Hematopoietic multipotent progenitor cell (in vitro differentiated cells): ENCODE data around the gene LYZL2. TPM values are rescaled to one million over a fixed set of nuclear protein-coding genes. Genes with fewer than 3 reads are reported as not detected.
"Not testable (repeated sequence)": the region's sequence is repeated elsewhere in the genome, so short reads cannot be mapped to it uniquely, and the experiment has no call there.

Experiments used
- DNase-seq, 3 donors: peaks; one replicate each; pipeline ENCODE4 v3.0.0-alpha.2; 2011 to 2015; ENCODE audit warnings: low read depth in 2 of 3, low spot score in 2 of 3
- total RNA-seq: library from RNA; depleted of rRNA; stranded (reverse); fragments of >200 nt; gene quantifications from one replicate; pipeline ENCODE4 v1.2.3, GENCODE V29; 2012

LYZL2 gene
- total RNA-seq, 1 donor: not detected

- DNase-seq: no peak
These were observed 33.5 kb downstream of the LYZL2 start for GRCh38 chr10:30596013-30596412.

DNA sequence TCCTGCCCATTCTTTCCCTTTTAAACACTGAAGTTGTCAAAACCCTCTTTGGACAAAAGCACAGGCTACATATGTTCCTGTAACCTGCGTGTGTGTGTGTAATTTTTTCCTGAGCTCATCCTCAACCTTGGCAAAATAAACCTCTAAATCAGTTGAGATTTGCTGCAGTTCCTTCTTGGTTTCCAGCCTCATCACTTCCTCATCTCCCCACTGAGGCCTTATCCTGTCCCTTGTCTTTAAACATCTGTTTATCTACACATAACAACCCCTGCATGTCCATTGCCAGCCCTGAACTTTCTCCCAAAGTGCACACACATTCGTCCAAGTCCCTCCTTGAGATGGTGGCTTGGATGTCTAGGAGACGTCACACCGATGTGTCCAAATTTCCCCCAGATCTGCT, 35.5 kb downstream of the LYZL2 start:
- peak in 1 of 3 donors; percentile 48 for DNase-seq

- not testable (repeated sequence) for DNase-seq
These were observed 36.8 kb downstream of the LYZL2 start for GRCh38 chr10:30592770-30593169.

GRCh38 chr10:30591249-30591670, 38.3 kb downstream of the LYZL2 start:
- DNase-seq: peak; percentile 32 to 78 (median 58)

GRCh38 chr10:30589441-30589840, 40.1 kb downstream of the LYZL2 start:
- no peak for DNase-seq

GRCh38 chr10:30587522-30588031, 42.0 kb downstream of the LYZL2 start:
- peak in 2 of 3 donors; percentile 82 to 86 for DNase-seq

DNA sequence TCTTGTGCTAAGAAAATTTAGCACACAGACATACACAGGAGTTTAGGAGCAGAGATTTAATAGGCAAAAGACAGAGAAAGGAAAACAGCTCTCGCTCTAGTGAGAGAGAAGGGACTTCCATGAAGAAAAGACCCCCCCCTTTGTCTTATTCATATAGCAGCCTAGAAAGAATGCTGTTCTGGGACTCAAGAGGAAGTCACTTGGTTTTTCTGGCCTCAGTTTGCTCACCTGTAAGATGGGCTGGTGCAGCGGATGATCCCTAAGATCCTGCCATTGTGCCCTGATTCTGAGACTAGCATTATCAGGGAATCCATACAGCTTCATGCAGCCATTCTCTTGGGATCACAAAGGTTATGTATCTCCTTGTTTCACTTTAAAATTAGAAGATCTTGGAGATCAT, 42.7 kb downstream of the LYZL2 start:
- DNase-seq: no peak

- DNase-seq: peak in 2 of 3 donors; percentile 24 to 35
These were observed 45.7 kb downstream of the LYZL2 start for GRCh38 chr10:30583778-30584415.

- peak; percentile 4 to 55 (median 43) for DNase-seq
These were observed 47.7 kb downstream of the LYZL2 start for GRCh38 chr10:30581779-30582380.

- DNase-seq: no peak
These were observed 48.9 kb downstream of the LYZL2 start for GRCh38 chr10:30580676-30581075.

DNA sequence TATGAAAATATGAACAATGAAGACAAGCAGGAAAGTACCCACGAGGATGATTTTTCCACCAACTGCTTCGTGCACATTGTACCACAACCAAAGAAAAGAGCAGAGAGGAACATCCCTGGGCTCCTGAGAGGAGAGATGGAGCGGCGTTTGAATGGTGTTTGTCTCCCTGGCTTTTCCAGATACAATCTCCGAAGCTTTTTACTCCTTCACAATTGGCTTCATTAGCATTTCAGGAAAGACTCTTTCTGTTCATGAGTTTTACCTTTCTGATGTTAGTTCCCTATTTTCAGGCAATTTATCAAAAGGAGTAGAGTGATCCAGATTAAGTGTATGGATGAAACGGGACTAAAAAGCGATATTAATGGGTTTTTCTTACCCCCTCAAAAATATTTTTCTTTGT, 49.3 kb downstream of the LYZL2 start:
- no peak for DNase-seq

GRCh38 chr10:30579574-30579973, 50.0 kb downstream of the LYZL2 start:
- no peak for DNase-seq

GRCh38 chr10:30577048-30577447, 52.5 kb downstream of the LYZL2 start:
- DNase-seq: no peak

DNA sequence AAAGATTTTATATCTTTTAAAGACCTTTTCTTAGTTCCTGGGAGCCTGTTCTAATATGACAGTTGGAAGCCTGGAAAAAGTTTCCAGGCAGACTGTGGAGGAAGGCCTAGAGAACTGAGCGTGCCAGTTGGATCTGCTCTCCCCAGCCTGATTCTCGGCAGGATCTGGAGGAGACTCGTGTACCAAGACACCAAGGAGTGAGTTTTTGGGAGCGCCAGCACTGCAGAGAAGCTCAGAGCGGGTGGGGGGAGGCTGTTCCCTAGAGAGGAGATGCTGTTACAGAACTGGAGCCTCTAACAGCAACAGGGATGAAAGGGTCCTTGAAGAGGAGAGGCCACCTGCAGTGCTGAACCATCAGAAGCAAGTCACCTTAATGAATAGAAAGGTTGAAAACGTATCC, 52.9 kb downstream of the LYZL2 start:
- no peak for DNase-seq

DNA sequence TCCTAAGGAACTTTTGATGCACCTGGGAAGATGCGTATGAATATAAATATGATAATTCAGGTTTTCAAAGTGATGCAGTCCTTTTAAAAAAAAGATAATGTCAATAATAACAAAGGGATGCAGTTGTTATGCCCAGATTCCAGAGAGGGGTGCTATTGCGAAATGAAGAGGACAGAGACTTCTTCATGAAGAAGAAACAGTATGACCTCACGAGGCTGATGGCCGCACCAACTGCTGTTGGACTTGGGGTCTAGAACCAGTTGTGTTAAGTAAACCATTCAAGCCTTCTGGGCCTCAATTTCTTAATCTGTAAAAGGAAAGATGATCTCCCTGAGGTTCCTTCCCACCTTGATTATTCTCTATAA, 55.1 kb downstream of the LYZL2 start:
- DNase-seq: no peak

- no peak for DNase-seq
These were observed 55.7 kb downstream of the LYZL2 start for GRCh38 chr10:30573721-30574431.

DNA sequence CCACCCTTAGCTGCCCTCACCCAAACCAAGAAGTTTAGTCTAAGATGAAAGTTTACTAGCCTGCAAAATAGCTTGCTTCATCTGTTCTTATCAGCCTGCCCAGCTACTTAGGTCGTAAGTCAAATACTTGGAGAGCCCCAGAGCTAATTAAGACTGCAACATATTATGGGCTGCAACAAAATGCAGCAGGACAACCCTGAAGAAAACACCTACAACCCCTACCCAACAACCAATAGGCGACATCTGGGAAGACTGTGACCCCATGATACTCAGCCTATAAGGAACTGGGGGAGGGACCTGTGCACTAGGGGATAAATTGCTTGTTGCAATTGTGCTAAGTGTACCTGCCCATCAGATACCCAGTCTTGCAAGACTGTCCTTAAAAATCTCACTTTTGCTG, 64.1 kb downstream of the LYZL2 start:
- no peak for DNase-seq

- no peak for DNase-seq
These were observed 66.8 kb downstream of the LYZL2 start for GRCh38 chr10:30562787-30563186.
